ENCODE data around the gene SLC2A13.
"Not testable (repeated sequence)": the region's sequence is repeated elsewhere in the genome, so short reads cannot be mapped to it uniquely, and the experiment has no call there.

Gene SLC2A13

GRCh38 chr12:40047002-40047401 is 58.9 kb downstream of the SLC2A13 start:
- H3K9me3 ChIP-seq (ENCODE audit: control insufficient read depth, low read length); H3K4me1 ChIP-seq (ENCODE audit: control insufficient read depth, insufficient read depth, low read length, poor library complexity, severe bottlenecking); H3K36me3 ChIP-seq (ENCODE audit: control insufficient read depth, insufficient read depth, low read length); H3K27me3 ChIP-seq (replicated peaks; ENCODE audit: control insufficient read depth, insufficient read depth, low read length, poor library complexity, severe bottlenecking); H3K4me3 ChIP-seq (ENCODE audit: insufficient read depth, low read depth, low read length, poor library complexity, severe bottlenecking); H3K27ac ChIP-seq (ENCODE audit: insufficient read depth, low read length, poor library complexity, severe bottlenecking); DNase-seq: not testable (repeated sequence)

DNA sequence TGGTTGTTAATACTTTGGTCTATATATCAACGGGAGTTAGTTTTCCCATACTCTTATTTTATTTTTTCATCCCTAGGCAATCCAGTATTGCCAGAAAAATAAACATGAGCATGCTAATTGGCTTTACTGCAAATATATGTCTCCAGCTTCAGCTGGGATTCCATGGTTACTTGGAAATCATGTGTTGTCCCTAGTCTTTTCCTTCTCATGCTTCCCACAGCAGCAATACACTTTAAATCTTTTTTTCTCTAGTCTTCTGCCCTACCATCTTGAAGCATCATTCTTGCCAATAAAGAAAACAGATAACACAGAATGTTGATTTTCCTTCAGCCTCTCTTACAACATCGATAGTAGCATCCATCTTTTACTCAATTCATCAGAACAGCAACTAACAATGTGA is 60.2 kb downstream of the SLC2A13 start:
- no peak for DNase-seq
- Histone ChIP-seq H3K27me3 (replicated peaks; ENCODE audit: control insufficient read depth, insufficient read depth, low read length, poor library complexity, severe bottlenecking) (no peaks in the 10 kb centered on the region), H3K9me3 (ENCODE audit: control insufficient read depth, low read length) (no peaks in the 10 kb centered on the region), H3K27ac (ENCODE audit: insufficient read depth, low read length, poor library complexity, severe bottlenecking) (no peak overlapping the region), H3K4me1 (ENCODE audit: control insufficient read depth, insufficient read depth, low read length, poor library complexity, severe bottlenecking) (no peaks in the 10 kb centered on the region), H3K4me3 (ENCODE audit: insufficient read depth, low read depth, low read length, poor library complexity, severe bottlenecking) (no peak overlapping the region), H3K36me3 (ENCODE audit: control insufficient read depth, insufficient read depth, low read length) (no peaks in the 10 kb centered on the region)

DNA sequence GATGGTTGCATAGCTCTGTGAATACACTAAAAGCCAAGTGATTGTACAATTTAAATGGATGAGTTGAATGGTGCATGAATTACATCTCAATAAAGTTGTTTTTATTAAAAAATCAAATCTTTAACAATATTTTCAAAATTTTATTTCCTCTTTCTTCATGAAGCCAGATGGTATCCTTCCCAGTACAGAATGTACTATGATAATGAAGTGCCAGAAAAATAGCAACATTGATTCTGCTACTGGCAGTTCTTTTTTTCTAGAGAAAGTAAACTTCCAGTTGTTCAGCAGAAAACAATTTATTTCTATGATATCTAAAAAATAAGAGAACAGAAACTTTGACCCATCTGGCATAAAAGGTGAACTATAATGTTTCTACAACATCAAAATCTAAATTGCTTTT is 61.5 kb downstream of the SLC2A13 start:
- Histone ChIP-seq H3K4me3 (ENCODE audit: insufficient read depth, low read depth, low read length, poor library complexity, severe bottlenecking) (no peak overlapping the region), H3K36me3 (ENCODE audit: control insufficient read depth, insufficient read depth, low read length) (no peaks in the 10 kb centered on the region), H3K4me1 (ENCODE audit: control insufficient read depth, insufficient read depth, low read length, poor library complexity, severe bottlenecking) (no peaks in the 10 kb centered on the region), H3K27ac (ENCODE audit: insufficient read depth, low read length, poor library complexity, severe bottlenecking) (no peak overlapping the region), H3K9me3 (ENCODE audit: control insufficient read depth, low read length) (no peaks in the 10 kb centered on the region), H3K27me3 (replicated peaks; ENCODE audit: control insufficient read depth, insufficient read depth, low read length, poor library complexity, severe bottlenecking) (no peaks in the 10 kb centered on the region)
- no peak for DNase-seq

GRCh38 chr12:40039598-40039997 is 66.3 kb downstream of the SLC2A13 start:
- Histone ChIP-seq H3K4me3 (ENCODE audit: insufficient read depth, low read depth, low read length, poor library complexity, severe bottlenecking) (no peak overlapping the region), H3K27me3 (replicated peaks; ENCODE audit: control insufficient read depth, insufficient read depth, low read length, poor library complexity, severe bottlenecking) (no peaks in the 10 kb centered on the region), H3K27ac (ENCODE audit: insufficient read depth, low read length, poor library complexity, severe bottlenecking) (no peak overlapping the region), H3K36me3 (ENCODE audit: control insufficient read depth, insufficient read depth, low read length) (no peaks in the 10 kb centered on the region), H3K9me3 (ENCODE audit: control insufficient read depth, low read length) (no peaks in the 10 kb centered on the region), H3K4me1 (ENCODE audit: control insufficient read depth, insufficient read depth, low read length, poor library complexity, severe bottlenecking) (no peaks in the 10 kb centered on the region)
- DNase-seq = no peak

DNA sequence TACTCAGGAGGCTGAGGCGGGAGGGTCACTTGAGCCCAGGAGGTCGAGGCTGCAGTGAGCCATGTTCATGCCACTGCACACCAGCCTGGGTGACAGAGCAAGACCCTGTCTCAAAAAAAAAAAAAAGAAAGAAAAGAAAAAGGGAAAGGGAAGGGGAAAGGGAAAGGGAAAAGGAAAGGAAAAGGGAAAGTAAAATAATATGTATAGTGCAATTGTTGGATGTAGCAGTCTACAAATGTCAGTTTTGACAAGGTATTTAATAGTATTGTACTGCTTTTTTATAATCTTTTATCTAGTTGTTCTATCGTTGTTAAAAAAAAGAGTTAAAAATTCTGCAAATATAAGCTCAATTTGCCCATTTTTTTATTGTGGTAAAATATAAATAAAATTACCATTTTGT is 67.3 kb downstream of the SLC2A13 start:
- Histone ChIP-seq H3K27ac (ENCODE audit: insufficient read depth, low read length, poor library complexity, severe bottlenecking) (no peak overlapping the region), H3K4me1 (ENCODE audit: control insufficient read depth, insufficient read depth, low read length, poor library complexity, severe bottlenecking) (no peaks in the 10 kb centered on the region)
- DNase-seq = no peak

DNA sequence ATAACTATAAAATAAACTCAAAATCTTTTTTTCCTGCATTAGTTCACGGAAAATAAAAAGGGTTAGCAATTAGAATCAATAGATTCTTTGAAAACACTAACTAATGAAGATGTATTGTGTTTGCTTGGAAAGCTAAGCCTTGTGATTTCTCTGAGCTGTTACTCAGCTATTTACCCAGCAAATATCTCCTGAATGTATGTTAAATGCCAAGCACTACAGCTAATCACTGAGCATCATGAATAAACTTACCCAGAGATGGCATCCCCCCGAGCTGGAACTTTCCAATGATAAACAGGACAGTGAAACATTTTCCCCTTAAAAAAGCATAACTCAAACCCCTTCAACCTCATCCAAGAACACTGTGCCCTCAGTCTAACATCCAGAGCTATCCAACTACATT is 71.2 kb downstream of the SLC2A13 start:
- Histone ChIP-seq H3K4me3 (ENCODE audit: insufficient read depth, low read depth, low read length, poor library complexity, severe bottlenecking) (no peak overlapping the region), H3K27ac (ENCODE audit: insufficient read depth, low read length, poor library complexity, severe bottlenecking) (no peak overlapping the region), H3K27me3 (replicated peaks; ENCODE audit: control insufficient read depth, insufficient read depth, low read length, poor library complexity, severe bottlenecking) (no peaks in the 10 kb centered on the region), H3K9me3 (ENCODE audit: control insufficient read depth, low read length) (no peaks in the 10 kb centered on the region), H3K36me3 (ENCODE audit: control insufficient read depth, insufficient read depth, low read length) (no peaks in the 10 kb centered on the region), H3K4me1 (ENCODE audit: control insufficient read depth, insufficient read depth, low read length, poor library complexity, severe bottlenecking) (no peaks in the 10 kb centered on the region)
- no peak for DNase-seq

More for the DNA sequence above, 67.3 kb downstream of the SLC2A13 start:
- Histone ChIP-seq H3K9me3 (ENCODE audit: control insufficient read depth, low read length) (no peaks in the 10 kb centered on the region), H3K27me3 (replicated peaks; ENCODE audit: control insufficient read depth, insufficient read depth, low read length, poor library complexity, severe bottlenecking) (no peaks in the 10 kb centered on the region), H3K36me3 (ENCODE audit: control insufficient read depth, insufficient read depth, low read length) (no peaks in the 10 kb centered on the region), H3K4me3 (ENCODE audit: insufficient read depth, low read depth, low read length, poor library complexity, severe bottlenecking) (no peak overlapping the region)

DNA sequence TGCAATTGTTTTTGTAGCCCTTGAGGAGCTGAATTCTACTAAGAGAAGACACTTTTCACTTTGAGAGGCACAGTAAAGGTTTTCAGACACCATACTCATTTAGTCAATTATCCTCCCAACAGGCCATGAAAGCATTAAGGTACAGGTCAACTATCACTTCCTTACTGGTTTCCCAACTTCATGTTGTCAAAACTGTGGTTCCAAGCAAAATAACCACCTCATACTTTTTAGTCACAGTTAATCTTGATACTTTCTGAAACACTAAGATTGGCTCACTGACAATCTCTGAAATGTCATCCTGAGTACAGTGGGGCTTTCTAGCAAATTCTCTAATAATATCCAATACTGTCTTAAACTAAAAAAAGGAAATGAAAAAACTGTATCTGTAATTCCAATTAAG is 71.7 kb downstream of the SLC2A13 start:
- DNase-seq = no peak
- no peaks in the 10 kb centered on the region for H3K36me3 ChIP-seq (ENCODE audit: control insufficient read depth, insufficient read depth, low read length)
- H3K27me3 ChIP-seq (replicated peaks; ENCODE audit: control insufficient read depth, insufficient read depth, low read length, poor library complexity, severe bottlenecking) = no peaks in the 10 kb centered on the region
- H3K4me1 ChIP-seq (ENCODE audit: control insufficient read depth, insufficient read depth, low read length, poor library complexity, severe bottlenecking) = no peaks in the 10 kb centered on the region
- H3K4me3 ChIP-seq (ENCODE audit: insufficient read depth, low read depth, low read length, poor library complexity, severe bottlenecking) = no peak overlapping the region
- no peak overlapping the region for H3K27ac ChIP-seq (ENCODE audit: insufficient read depth, low read length, poor library complexity, severe bottlenecking)
- no peaks in the 10 kb centered on the region for H3K9me3 ChIP-seq (ENCODE audit: control insufficient read depth, low read length)

GRCh38 chr12:40033242-40033630 is 72.6 kb downstream of the SLC2A13 start:
- Histone ChIP-seq H3K27ac (ENCODE audit: insufficient read depth, low read length, poor library complexity, severe bottlenecking) (no peak overlapping the region), H3K9me3 (ENCODE audit: control insufficient read depth, low read length) (no peaks in the 10 kb centered on the region), H3K36me3 (ENCODE audit: control insufficient read depth, insufficient read depth, low read length) (no peaks in the 10 kb centered on the region), H3K4me1 (ENCODE audit: control insufficient read depth, insufficient read depth, low read length, poor library complexity, severe bottlenecking) (no peaks in the 10 kb centered on the region), H3K27me3 (replicated peaks; ENCODE audit: control insufficient read depth, insufficient read depth, low read length, poor library complexity, severe bottlenecking) (no peaks in the 10 kb centered on the region), H3K4me3 (ENCODE audit: insufficient read depth, low read depth, low read length, poor library complexity, severe bottlenecking) (no peak overlapping the region)
- no peak for DNase-seq

- DNase-seq = no peak
- Histone ChIP-seq H3K4me3 (ENCODE audit: insufficient read depth, low read depth, low read length, poor library complexity, severe bottlenecking) (no peak overlapping the region), H3K4me1 (ENCODE audit: control insufficient read depth, insufficient read depth, low read length, poor library complexity, severe bottlenecking) (no peaks in the 10 kb centered on the region), H3K36me3 (ENCODE audit: control insufficient read depth, insufficient read depth, low read length) (no peaks in the 10 kb centered on the region), H3K9me3 (ENCODE audit: control insufficient read depth, low read length) (no peaks in the 10 kb centered on the region), H3K27me3 (replicated peaks; ENCODE audit: control insufficient read depth, insufficient read depth, low read length, poor library complexity, severe bottlenecking) (no peaks in the 10 kb centered on the region), H3K27ac (ENCODE audit: insufficient read depth, low read length, poor library complexity, severe bottlenecking) (no peak overlapping the region)
These were observed 73.2 kb downstream of the SLC2A13 start for GRCh38 chr12:40032433-40033241.

- Histone ChIP-seq H3K27me3 (replicated peaks; ENCODE audit: control insufficient read depth, insufficient read depth, low read length, poor library complexity, severe bottlenecking) (no peaks in the 10 kb centered on the region), H3K27ac (ENCODE audit: insufficient read depth, low read length, poor library complexity, severe bottlenecking) (no peak overlapping the region), H3K36me3 (ENCODE audit: control insufficient read depth, insufficient read depth, low read length) (no peaks in the 10 kb centered on the region), H3K9me3 (ENCODE audit: control insufficient read depth, low read length) (no peaks in the 10 kb centered on the region), H3K4me3 (ENCODE audit: insufficient read depth, low read depth, low read length, poor library complexity, severe bottlenecking) (no peak overlapping the region), H3K4me1 (ENCODE audit: control insufficient read depth, insufficient read depth, low read length, poor library complexity, severe bottlenecking) (no peaks in the 10 kb centered on the region)
- no peak for DNase-seq
These were observed 73.9 kb downstream of the SLC2A13 start for GRCh38 chr12:40031965-40032364.
